K562 (cell line): ENCODE measurements around the gene SLC16A4. TPM values are rescaled to one million over a fixed set of nuclear protein-coding genes. Genes with fewer than 3 reads are reported as not detected.

Experiments used
- CCAR2 ChIP-seq: fragments of 200-400 bp; formaldehyde crosslinking; IDR thresholded peaks from 2 replicates; pipeline ENCODE4 v1.6.1; 2017; ENCODE audit warnings: mild to moderate bottlenecking, low read depth, low read length
- CHCHD3 ChIP-seq: fragments of 250-450 bp; sonication (Bioruptor Pico); IDR thresholded peaks from 2 replicates; pipeline ENCODE4 v2.1.2; 2022; ENCODE audit warnings: mild to moderate bottlenecking
- DMBX1 ChIP-seq: fragments of 250-450 bp; sonication (Bioruptor Pico); IDR thresholded peaks from 2 replicates; pipeline ENCODE4 v1.8.0; 2022; ENCODE audit warnings: inconsistent platforms, mild to moderate bottlenecking, moderate library complexity, borderline replicate concordance
- GATAD2B ChIP-seq: fragments of 450-650 bp; IDR thresholded peaks from 2 replicates; pipeline ENCODE4 v1.6.1; 2017; ENCODE audit warnings: mild to moderate bottlenecking, borderline replicate concordance
- GTF2E2 ChIP-seq: fragments of 200-800 bp; sonication (Bioruptor generic); IDR thresholded peaks from 2 replicates; pipeline ENCODE4 v1.6.1; 2016; ENCODE audit warnings: missing genetic modification characterization, missing compliant biosample characterization
- HBP1 ChIP-seq: fragments of 450-650 bp; formaldehyde crosslinking; IDR thresholded peaks from 2 replicates; pipeline ENCODE4 v1.4.0; 2022; ENCODE audit warnings: missing genetic modification characterization
- MNT ChIP-seq, 2 experiments: fragments of 450-650 bp; conservative IDR thresholded peaks; 2 replicates each; pipeline ENCODE4 v1.6.1; 2017; ENCODE audit warnings: mild to moderate bottlenecking in 2 of 2, moderate library complexity in 2 of 2
- POLR2H ChIP-seq: IDR thresholded peaks from 2 replicates; pipeline ENCODE4 v1.6.1; 2016; ENCODE audit warnings: missing genetic modification characterization, low read depth, mild to moderate bottlenecking, control low read depth, missing compliant biosample characterization, moderate library complexity
- POLR3G ChIP-seq: IDR thresholded peaks from 2 replicates; pipeline ENCODE4 v1.6.1; 2011; ENCODE audit not compliant: insufficient read length, insufficient replicate concordance; ENCODE audit errors: extremely low read depth
- PTBP1 ChIP-seq: fragments of 200-400 bp; formaldehyde crosslinking; IDR thresholded peaks from 2 replicates; pipeline ENCODE4 v1.6.1; 2017; ENCODE audit warnings: low read depth, low read length
- RNF219 ChIP-seq: fragments of 250-450 bp; sonication (Bioruptor Pico); IDR thresholded peaks from 2 replicates; pipeline ENCODE4 v1.5.0; 2022; ENCODE audit warnings: mild to moderate bottlenecking
- SAP30 ChIP-seq: fragments of 200-600 bp; sonication (generic); IDR thresholded peaks from 2 replicates; pipeline ENCODE4 v1.6.1; 2012; ENCODE audit warnings: borderline replicate concordance, low read depth, mild to moderate bottlenecking, moderate library complexity, low read length, control low read depth, inconsistent platforms; ENCODE audit not compliant: insufficient read depth, poor library complexity, severe bottlenecking
- TCF7L2 ChIP-seq: fragments of 150-350 bp; IDR thresholded peaks from 2 replicates; pipeline ENCODE4 v1.6.1; 2016; ENCODE audit warnings: low read depth, mild to moderate bottlenecking, low read length, moderate library complexity
- ZMIZ1 ChIP-seq, 2 experiments: fragments of 150-350 bp in 1 of 2; IDR thresholded peaks; 2 replicates each; pipeline ENCODE4 v1.6.1; 2012 to 2016; ENCODE audit warnings: low read depth in 2 of 2, low read length in 2 of 2, mild to moderate bottlenecking in 1 of 2, moderate library complexity in 1 of 2
- polyA plus RNA-seq, 8 experiments: library from polyadenylated mRNA; depleted of rRNA in 4 of 8; stranded (reverse) in 5 of 8; unstranded in 3 of 8; fragments of >200 nt; fragmentation: Nextera tagmentation in 2 of 8; fragmentation: Illumina TruSeq in 1 of 8; extraction: Ambion mirVana in 2 of 8; extraction: Trizol in 1 of 8; gene quantifications; 2 replicates each; pipeline versions ENCODE4 v1.2.1 to v1.2.3, GENCODE V29; 2011 to 2014; ENCODE audit warnings: inconsistent platforms in 1 of 8, missing spikeins in 1 of 8
- total RNA-seq, 7 experiments: library from RNA; depleted of rRNA in 6 of 7; stranded (reverse); fragments of >200 nt in 6 of 7; fragmentation: Illumina TruSeq in 2 of 7; extraction: Trizol in 2 of 7; gene quantifications; 2 replicates each; pipeline versions ENCODE4 v1.2.1 to v1.2.3, GENCODE V29; 2011 to 2021; ENCODE audit warnings: low replicate concordance in 1 of 7

SLC16A4 gene
- total and polyA plus RNA-seq, 9 of the 15 experiments (the other 6 are each of a cell fraction or from before 2014, with no cell fraction given), result 0.04 to 0.31 (median 0.18) TPM; not detected in 1

GRCh38 chr1:110339407-110340206 is 51.2 kb downstream of the SLC16A4 start (continued):
- TF ChIP-seq GATAD2B (no peak), CHCHD3 (CRISPR knock-in tag) (no peak), ZMIZ1 (IDR thresholded peaks at IDR 0.05; ENCODE audit: low read depth in 2 of 2, low read length in 2 of 2) (0 out of 4 replicates have a peak, but pooled peaks of 1 of the 2 experiments have one; percentile 15), POLR2H (tag) (peak; percentile 14), PTBP1 (no peak), CCAR2 (no peak), SAP30 (peak; percentile 87), RNF219 (CRISPR knock-in tag) (no peak), POLR3G (no peak), GTF2E2 (tag) (peak; percentile 89; the same call in 1 of the 2 replicates), TCF7L2 (no peak), DMBX1 (no peak), HBP1 (CRISPR knock-in tag) (no peak), MNT (conservative IDR thresholded peaks at IDR 0.05) (peak in 1 of 2 experiments; percentile 51; a peak in 3 of 4 replicates)
